Loucy (cell line): ENCODE results near the gene FOXL3.

Source experiments
- EZH2phosphoT487 ChIP-seq: fragments of 200-600 bp; IDR thresholded peaks from 2 replicates; pipeline ENCODE4 v1.6.1; 2018; ENCODE audit warnings: antibody characterized with exemption, mild to moderate bottlenecking, moderate library complexity, borderline replicate concordance
- TF ChIP-seq, protein P1 (sequence below): fragments of 200-600 bp; sonication (generic); conservative IDR thresholded peaks from 2 replicates; pipeline ENCODE4 v1.5.1; 2014; ENCODE audit warnings: mild to moderate bottlenecking, antibody characterized with exemption, low read length

DNA sequence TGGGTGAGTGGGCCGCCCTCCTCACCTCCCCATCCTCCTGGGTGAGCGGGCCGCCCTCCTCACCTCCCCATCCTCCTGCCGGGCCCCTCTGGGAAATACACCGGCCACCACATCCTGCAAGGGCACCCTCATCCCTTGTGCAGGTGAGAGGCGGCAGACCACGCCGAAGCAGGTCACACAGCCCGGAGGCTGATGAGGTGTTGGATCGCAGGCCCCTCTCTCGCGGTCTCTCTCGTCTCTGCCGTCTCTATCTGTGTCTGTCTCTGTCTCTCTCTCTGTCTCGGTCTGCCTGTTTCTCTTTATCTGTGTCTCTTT is 30.8 kb upstream of the FOXL3 start:
- TF ChIP-seq, protein P1, sequence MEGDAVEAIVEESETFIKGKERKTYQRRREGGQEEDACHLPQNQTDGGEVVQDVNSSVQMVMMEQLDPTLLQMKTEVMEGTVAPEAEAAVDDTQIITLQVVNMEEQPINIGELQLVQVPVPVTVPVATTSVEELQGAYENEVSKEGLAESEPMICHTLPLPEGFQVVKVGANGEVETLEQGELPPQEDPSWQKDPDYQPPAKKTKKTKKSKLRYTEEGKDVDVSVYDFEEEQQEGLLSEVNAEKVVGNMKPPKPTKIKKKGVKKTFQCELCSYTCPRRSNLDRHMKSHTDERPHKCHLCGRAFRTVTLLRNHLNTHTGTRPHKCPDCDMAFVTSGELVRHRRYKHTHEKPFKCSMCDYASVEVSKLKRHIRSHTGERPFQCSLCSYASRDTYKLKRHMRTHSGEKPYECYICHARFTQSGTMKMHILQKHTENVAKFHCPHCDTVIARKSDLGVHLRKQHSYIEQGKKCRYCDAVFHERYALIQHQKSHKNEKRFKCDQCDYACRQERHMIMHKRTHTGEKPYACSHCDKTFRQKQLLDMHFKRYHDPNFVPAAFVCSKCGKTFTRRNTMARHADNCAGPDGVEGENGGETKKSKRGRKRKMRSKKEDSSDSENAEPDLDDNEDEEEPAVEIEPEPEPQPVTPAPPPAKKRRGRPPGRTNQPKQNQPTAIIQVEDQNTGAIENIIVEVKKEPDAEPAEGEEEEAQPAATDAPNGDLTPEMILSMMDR: no peak
- TF ChIP-seq EZH2phosphoT487: no peak
